GM18499 (cell line): Measurements from ENCODE around the gene C5orf58.

Experiments
- ATAC-seq: cut with Tn5 transposase; IDR thresholded peaks from one replicate; pipeline ENCODE4 v1.9.1; 2021; ENCODE audit warnings: moderate number of reproducible peaks; ENCODE audit not compliant: insufficient read depth, unreplicated experiment

The C5orf58 gene, protein sequence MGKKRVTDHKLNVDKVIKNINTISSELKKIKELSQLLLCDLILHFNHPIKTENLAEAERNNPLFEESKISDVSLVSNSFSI

DNA sequence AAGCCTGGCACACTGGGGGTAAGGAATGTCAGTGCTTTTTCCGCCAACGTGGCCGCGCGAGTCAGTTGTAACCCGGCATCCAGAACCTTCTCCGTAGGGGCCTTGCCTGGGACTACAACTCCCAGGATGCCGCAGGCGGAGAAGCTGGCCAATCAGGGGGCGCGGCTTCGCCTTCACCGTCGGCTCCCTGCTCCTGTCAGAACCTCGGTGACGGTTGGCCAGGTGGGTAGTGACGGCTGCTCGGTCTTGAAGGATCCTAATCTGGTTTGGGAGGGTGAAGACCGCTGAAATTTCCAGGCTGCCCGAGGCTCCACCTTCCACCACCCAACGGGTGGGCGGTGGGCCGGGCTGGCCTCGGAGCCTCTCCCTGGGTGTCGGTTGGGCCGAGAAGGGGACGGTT, at the start of gene C5orf58:
Gene C5orf58 (plus strand): TSS at position 200 of the 400 bp plus-strand sequence. CDS start 1,992 bp downstream, outside the sequence.
- ATAC-seq, result no peak

DNA sequence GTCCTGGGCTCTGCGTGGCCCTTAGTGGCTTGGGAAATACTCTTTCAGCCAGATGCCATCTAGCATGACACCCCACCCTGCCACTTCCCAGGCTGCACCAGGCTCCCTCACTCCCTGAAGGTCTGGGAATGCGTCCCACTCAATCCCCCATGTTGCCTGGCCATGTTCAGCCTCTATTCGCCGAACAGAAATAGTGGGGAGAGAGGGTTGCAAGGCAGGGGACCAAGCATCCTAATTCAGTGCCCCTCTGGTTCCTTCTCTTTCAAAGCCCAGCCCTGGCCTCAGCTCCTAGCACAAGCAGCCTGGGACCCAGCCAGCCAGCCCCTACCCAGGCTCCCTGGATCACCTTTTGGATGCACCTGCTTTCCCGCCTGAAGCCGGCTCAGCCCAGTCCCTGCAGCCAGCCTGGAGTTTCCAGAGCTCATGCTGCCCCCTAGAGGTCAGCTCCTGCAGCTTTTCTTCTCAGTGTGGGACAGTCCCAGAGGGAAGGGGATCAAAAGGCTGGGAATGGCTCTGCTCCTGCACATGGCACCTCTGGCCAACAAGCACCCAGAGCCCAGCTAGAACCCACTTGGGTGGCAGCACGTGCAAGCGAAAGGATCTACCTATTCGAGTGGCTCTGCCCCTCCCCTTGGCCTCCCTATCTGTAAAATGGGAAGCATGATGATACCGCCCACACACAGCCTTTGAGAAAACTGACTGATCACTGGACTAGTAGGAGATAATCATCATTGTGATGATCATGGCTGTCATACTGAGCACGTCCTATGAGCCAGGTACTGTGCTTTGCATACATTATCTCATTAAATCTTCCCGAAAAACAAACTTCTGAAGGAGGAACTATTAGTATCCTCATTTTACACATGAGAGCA, 48.7 kb upstream of the C5orf58 start:
- ATAC-seq, result no peak

DNA sequence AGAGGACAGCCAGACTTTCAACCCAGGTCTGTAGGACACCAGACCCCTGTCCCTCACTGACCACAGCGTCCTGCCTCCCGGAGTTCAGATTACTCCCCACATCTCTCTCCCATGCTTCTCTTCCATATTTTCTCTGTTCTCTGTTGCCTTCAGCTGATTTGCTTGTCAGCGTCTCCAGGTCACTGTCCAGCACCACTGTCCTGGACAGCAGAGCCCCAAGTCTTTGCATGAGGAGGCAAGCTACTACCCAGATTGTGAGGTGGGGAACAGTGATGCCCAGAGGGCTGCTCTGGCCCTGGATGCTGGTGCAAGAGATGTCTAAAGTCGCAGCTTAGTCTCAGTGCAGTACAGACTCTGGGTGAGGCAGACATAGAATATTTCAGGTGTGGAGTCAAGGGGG, 48.0 kb upstream of the C5orf58 start:
- ATAC-seq, result no peak

DNA sequence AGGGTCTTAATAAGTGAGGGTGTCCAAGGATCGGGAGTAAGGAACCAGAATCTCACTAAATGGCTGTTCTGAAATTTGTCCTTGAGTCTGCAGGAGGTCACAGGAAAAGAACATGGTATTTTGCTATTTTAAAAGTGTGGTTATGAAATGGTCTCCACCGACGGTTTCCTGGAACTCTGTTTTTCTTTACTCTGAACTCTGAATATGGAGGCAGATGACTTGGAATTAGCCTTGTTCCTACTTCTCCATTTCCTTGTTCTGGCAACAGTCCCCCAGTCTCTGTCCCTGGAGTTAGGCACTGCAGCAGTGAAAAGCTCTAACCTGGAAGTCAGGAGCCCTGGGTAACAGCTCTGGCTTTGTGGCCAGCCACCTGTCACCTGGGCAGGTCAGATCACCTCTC, 46.6 kb upstream of the C5orf58 start:
- no peak for ATAC-seq

DNA sequence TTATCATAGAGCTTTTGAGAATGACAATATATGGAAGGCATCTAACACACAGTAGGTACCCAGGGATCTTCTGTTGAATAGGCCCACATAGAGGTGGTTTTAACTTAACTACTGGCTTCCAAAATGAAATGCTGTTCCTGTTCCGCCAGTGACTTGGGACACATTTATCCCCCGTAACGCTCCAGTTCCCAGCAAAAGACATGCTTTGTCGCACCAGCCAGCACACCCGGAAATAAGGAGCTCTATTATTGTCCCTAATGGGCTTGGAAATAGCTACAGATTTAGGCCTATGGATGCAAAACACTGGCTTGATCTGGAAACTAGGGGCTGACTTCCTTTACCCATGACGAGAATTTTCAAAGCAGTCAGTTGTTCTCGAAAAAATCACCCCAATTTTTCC, 45.9 kb upstream of the C5orf58 start:
- no peak for ATAC-seq

DNA sequence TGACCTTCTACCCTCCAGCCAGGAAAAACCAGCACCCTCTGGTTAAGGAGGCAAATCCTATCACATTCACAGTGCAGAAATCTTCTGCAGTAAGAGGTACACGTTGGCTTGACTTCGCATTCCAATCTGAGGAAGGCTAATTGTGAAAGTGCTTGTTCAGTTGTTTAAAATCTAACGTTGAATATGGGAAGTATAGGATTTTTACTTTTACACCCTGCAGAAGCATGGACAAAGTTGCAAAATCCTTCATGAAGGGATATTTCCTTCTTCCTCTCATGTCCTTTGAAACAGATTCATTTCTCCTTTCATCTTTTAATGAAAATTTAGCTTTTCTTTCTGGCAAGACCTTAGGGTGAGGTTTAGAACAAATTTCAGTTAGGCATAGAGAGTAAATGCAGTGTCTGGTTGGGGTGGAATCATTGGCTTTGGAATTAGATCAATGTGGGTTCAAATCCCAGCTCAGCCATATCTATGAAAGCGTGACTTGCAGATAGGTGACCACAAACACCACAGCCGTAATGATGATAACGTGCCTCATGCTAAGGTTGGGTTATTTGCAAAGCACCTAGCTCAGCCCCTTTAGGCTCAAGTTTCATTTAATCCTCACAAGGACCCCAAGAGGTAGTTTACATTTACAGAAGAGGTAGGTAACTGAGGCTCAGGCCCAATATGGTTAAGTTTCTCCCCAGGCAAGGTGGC, 42.2 kb upstream of the C5orf58 start:
- no peak for ATAC-seq

DNA sequence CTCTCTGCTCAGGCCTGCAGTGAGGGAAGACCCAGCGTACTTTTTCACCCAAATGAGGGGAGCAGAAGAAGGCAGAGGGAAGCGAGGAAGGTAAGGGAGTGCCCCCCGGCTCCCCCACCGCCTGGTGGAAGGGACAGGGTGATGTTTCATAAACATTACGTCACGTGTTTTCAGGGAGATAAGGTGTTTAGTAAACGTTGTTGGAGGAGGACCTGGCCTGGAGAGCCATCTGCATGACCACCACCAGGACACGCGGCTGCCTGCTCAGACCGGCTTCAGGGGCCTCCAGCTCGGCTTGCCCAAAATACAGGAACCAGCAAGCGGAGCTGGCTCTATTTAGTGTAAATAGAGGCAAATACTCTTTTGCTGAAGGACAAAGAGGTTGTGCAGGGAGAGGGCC, 40.0 kb upstream of the C5orf58 start:
- no peak for ATAC-seq

DNA sequence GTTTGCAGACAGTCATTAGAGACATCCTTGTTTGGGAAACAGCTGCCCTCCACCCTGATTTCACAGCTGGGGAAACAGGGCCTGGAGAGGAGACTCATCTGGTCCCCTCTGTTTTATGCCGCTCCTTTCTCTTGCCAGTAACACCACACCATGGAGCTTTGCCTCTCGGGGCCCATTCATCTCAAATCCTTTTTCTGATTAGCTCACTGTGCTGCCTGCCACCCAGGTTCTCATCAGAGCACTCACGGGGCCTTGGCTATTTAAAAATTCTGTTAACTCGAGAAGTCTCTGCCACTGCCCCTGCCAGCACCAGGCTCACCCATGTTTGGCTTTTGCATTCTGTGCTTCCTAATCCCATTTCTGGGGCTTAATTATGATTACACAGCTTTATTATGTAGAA, 36.8 kb upstream of the C5orf58 start:
- ATAC-seq, result no peak

DNA sequence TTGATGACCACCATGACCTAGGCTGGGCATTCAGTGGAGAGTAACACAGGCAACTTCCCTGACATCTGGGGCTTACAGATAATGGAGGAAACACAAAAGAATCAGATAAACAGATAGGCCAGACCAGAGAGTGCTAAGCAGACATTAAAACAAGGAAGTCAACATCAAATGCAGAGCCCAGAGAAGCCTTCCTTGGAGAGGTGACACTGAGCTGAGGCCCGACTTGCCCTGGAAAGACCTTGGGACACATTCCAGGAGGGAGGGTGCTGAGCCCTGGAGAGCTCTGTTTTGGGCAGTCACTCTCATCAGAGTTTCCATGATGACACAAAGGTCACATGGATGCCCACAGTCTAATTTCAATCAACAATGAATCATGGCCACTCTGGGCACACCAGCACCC, 31.9 kb upstream of the C5orf58 start:
- ATAC-seq, result no peak

DNA sequence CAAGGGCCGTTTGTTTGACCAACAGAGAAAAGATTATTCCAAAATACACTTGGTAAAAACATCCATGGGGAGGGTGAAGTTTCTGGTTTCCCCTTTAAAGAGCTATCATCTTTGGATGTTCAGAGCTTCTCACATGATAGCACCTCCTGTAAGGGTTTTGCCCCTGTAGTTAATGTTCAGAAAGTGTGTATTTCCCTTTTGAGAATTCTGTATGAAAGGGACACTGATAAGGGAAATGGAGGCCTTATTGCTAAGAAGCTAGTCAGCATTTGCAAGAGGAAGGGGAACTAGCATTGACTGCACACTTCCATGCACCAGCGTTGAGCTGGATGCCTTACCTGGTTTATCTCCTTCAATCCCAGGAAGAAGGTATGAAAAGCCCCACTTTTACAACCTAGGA, 31.5 kb upstream of the C5orf58 start:
- ATAC-seq, result no peak

DNA sequence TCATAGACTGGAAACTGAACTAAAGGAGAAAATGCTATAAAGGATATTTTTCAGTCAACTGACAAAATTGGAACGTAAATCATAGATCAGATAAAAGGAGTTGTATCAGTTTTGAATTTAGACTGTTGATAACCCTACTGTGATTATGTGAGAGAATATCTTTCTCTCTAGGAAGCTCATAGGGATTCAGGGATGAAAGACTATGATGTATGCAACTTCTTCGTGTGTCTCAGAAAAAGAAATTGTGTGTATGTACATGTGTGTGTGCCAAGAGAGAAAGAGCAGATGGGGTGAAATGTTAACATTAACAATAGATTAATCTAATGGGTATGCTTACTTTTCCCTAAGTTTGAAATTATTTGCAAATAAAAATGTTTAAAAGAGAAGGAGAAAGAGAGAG, 30.7 kb upstream of the C5orf58 start:
- ATAC-seq, result no peak

DNA sequence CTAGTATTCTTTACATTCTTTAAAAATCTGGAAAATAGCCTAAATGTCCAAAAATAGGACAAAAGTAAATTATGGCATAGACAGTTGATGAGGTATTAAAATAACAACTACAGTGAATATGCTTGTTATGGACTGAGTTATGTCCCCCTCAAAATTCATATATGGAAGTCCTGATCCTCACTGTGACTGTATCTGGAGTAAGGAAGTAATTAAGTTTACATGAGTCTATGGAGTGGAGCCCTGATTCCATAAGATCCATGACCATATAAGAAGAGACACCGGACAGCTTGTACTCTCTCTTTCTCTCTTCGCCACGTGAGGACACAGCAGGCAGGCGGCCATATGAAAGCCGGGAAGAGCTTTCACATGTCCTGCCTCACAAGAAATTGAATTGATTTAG, 28.6 kb upstream of the C5orf58 start:
- ATAC-seq, result no peak

DNA sequence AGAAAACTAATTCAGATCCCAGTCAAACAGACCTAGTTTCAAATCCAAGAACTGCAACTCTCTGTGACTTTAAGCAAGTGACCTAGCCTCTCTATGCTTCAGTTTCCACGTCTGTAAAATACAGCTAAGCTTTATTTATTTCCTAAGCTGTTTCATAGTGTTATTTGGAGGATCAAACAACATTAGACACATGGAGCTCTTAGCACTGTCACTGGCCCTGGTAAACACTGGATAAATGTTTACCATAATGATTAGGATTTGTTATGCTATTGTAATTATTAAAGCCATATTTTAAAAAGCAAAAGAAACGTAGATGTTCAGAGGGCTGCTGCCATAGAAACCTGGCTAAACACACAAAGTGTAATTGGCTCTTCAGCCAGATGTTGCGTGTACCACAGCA, 26.6 kb upstream of the C5orf58 start:
- ATAC-seq, result no peak

DNA sequence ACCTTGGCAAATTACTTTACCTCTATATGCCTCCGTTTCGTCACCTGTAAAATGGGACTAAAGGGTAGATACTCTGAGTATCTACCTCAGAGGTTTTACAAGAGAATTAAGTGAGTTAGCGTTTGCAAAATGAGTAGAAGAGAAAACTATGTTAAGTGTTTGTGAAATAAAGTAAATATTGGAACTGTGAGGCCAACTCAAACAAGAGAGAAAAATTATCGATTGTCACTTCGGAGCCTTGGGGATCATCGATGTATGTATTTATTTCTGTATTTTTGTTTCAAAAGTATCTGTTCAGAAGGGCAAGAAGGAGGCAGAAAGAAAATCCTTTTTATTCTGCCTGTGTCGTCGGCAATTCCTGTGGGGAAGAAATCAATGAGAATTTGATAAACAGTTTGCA, 25.8 kb upstream of the C5orf58 start:
- ATAC-seq, result no peak

DNA sequence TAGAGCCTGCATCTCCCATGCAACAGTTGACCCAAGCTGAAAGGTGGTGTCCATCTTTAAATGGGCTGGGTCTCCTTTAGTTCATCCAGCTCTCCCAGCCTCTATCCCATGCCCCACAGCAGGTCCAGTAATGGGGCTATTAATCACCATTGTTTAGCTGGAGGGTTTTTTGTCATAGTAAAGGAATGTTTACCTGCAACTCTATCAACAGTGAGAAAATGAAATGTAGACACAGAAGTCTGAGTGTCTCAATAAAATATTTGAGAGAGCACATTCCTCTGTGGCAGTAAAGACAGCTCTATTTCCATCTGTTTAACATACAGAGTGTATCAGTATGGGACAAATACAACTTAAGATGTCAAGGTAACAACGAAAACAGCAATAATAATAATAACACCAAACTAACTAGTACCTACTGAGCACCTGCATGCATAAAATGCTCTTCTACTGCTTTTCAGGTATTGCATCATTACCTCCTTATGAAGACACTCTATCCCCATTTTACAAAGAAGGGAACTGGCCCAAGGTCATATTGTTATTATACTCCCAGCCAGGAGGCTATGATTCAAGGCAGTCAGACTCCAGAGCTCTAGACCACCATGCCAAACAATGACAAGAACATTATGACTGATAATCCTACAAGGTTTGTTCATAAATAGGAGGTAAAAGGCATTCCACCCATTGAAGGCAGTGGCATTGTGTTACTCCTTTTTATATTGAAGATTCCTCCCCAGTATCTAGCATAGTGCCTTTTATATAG, 21.0 kb upstream of the C5orf58 start:
- no peak for ATAC-seq

DNA sequence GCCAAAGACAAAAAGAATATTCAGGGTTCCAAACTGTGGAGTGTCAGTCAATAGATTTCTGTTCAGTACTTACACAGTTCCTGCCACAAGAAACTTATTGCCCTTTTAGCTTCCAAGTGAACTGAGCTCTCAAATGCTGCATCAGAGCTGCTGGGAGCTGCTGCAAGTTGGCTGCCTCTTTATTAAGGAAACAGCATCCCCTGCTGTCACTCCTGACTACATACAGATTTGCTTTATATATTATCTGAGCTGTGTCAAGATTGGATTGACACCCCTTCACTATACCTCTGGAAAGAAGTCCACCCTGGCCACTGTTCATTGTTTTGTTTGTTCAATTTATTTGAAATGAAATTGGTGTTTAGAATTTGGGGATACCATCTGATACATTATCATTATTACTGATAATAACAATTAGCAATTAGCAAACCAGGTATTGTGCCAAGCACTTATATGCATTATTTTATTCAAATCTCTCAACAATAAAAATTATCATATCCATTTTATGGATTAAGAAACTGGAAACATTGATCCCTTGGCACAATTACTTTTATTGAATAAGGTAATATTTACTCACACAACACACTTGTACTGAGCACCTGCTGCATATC, 16.4 kb upstream of the C5orf58 start:
- ATAC-seq, result no peak

DNA sequence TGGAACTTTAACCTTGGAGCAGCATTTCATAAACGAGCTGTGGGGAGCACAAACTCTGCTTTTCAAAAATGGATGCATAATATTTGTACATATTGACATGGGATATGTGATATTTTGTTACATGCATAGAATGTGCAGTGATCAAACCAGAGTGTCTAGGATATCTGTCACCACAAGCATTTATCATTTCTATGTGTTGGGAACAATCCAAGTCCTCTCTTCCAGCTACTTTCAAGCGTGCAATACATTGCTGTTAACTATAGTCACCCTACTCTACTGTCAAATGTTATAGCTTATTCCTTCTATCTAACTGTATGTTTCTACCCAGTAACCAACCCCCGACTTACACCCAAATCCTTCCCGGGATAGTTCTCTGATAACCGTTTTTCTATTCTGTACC, 15.0 kb upstream of the C5orf58 start:
- no peak for ATAC-seq

DNA sequence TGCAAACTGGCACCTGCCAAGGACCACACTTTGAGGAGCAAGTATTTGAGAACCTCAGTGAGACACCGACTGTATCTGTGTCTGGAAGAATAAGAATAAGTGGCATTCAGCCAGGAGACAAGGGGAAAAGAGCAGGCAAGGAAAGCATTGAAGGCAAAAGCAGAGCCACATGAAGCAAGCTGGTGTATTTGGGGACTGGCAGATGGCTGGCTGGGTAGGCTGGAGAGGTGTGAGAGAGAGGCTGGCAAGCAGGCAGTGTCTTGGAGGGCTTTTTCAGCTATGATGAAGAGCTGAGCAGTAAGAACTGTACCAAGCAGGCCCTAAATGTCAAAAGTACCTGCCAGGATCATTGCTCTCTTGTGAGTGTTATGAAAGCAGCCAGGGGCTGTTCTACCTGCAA, 14.1 kb upstream of the C5orf58 start:
- ATAC-seq, result no peak

DNA sequence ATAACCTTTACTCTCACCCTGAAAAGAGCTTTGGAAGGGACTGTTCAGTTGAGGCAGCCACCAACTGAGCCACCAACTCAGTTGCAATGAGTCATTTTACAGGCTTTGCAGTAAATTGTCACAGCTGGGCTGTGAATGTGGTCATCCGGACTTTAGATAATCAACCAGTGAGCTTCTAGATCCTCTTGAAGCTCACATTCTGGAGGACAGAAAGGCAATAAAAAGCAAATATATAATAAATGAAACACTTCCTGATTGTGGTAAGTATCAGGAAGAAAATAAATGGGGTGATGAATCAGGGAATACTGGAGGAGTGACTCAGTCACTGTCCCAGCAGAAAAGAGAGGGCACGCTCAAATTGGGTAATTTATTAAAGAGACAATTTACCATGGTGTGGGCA, 13.2 kb upstream of the C5orf58 start:
- ATAC-seq, result no peak

DNA sequence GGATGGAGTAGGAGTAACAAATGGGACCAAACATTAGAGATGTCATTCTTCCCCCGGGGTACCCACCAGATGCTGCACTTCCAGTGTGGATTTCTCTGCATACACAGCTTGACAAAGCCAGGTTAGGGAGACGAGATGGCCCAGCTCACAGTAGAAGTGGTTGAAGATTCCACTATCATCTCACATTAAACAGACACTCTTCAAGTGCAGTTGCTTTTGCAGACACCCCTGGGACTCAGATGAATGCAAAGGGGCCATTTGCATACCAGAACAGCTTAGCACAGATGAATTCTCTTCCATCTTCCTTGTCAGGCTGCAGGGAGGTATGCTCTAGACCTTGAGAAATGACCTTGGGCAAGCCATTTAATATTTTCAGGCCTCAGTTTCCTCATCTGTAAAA, 12.6 kb upstream of the C5orf58 start:
- no peak for ATAC-seq
